ENCODE measurements around the gene LCLAT1.
"Not testable (repeated sequence)": the region's sequence is repeated elsewhere in the genome, so short reads cannot be mapped to it uniquely, and the experiment has no call there.

LCLAT1 gene

GRCh38 chr2:30464544-30465170 lies 17.6 kb downstream of the LCLAT1 start:
- Histone ChIP-seq H3K36me3 (ENCODE audit: insufficient read depth, insufficient read length, low read length) (no peaks in the 10 kb centered on the region), H3K4me1 (ENCODE audit: insufficient read depth, insufficient read length) (no peaks in the 10 kb centered on the region), H3K4me3 (ENCODE audit: insufficient read length, low read depth) (no peak overlapping the region), H3K9ac (ENCODE audit: insufficient read length, low read depth) (no peak overlapping the region), H3K9me3 (ENCODE audit: insufficient read depth, low read length) (no peaks in the 10 kb centered on the region), H3K27me3 (ENCODE audit: insufficient read depth, insufficient read length) (no peaks in the 10 kb centered on the region)
- TF ChIP-seq YY1 (IDR thresholded peaks at IDR 0.05; ENCODE audit: insufficient read depth, insufficient read length) (no peak), ZNF274 (IDR thresholded peaks at IDR 0.05; ENCODE audit: low read depth, low read length) (no peak), SUZ12 (IDR thresholded peaks at IDR 0.05; ENCODE audit: extremely low read depth, insufficient read depth, insufficient read length) (no peak)
- DNase-seq (ENCODE audit: low read depth, low spot score): no peak

- Histone ChIP-seq H3K27me3 (ENCODE audit: insufficient read depth, insufficient read length) (no peaks in the 10 kb centered on the region), H3K36me3 (ENCODE audit: insufficient read depth, insufficient read length, low read length) (no peaks in the 10 kb centered on the region), H3K4me1 (ENCODE audit: insufficient read depth, insufficient read length) (no peaks in the 10 kb centered on the region), H3K4me3 (ENCODE audit: insufficient read length, low read depth) (no peak overlapping the region), H3K9me3 (ENCODE audit: insufficient read depth, low read length) (no peaks in the 10 kb centered on the region), H3K9ac (ENCODE audit: insufficient read length, low read depth) (no peak overlapping the region)
- TF ChIP-seq SUZ12 (IDR thresholded peaks at IDR 0.05; ENCODE audit: extremely low read depth, insufficient read depth, insufficient read length) (no peak), ZNF274 (IDR thresholded peaks at IDR 0.05; ENCODE audit: low read depth, low read length) (no peak), YY1 (IDR thresholded peaks at IDR 0.05; ENCODE audit: insufficient read depth, insufficient read length) (no peak)
- no peak for DNase-seq (ENCODE audit: low read depth, low spot score)
Measured at GRCh38 chr2:30465171-30465545, 18.1 kb downstream of the LCLAT1 start.

DNA sequence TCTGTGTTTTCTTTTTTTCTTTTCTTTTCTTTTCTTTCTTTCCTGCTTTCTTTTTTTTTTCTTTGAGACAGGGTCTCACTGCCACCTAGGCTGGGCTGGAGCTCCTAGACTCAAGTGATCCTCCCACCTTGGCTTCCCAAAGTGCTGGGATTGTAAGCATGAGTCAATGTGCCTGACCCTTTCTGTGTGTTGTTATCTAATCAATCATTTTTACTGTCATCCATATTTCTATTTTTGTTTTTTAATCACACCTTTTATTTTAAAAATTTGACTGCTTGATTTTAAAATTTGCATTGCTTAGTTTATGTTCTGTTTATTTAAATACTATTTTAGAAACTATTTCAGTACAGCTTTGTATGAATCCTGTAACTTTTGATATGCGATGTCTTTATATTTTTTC lies 19.2 kb downstream of the LCLAT1 start:
- no peaks in the 10 kb centered on the region for H3K36me3 ChIP-seq (ENCODE audit: insufficient read depth, insufficient read length, low read length)
- DNase-seq (ENCODE audit: low read depth, low spot score): no peak

DNA sequence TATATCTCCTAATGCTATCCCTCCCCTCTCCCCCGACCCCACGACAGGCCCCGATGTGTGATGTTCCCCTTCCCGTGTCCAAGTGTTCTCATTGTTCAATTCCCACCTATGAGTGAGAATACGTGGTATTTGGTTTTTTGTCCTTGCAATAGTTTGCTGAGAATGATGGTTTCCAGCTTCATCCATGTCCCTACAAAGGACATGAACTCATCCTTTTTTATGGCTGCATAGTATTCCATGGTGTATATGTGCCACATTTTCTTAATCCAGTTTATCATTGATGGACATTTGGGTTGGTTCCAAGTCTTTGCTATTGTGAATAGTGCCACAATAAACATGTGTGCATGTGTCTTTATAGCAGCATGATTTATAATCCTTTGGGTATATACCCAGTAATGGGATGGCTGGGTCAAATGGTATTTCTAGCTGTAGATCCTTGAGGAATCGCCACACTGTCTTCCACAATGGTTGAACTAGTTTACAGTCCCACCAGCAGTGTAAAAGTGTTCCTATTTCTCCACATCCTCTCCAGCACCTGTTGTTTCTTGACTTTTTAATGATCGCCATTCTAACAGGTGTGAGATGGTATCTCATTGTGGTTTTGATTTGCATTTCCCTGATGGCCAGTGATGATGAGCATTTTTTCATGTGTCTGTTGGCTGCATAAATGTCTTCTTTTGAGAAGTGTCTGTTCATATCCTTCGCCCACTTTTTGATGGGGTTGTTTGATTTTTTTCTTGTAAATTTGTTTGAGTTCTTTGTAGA lies 20.2 kb downstream of the LCLAT1 start:
- not testable (repeated sequence) for H3K4me1 ChIP-seq (ENCODE audit: insufficient read depth, insufficient read length); H3K36me3 ChIP-seq (ENCODE audit: insufficient read depth, insufficient read length, low read length); H3K27me3 ChIP-seq (ENCODE audit: insufficient read depth, insufficient read length); H3K9ac ChIP-seq (ENCODE audit: insufficient read length, low read depth); DNase-seq (ENCODE audit: low read depth, low spot score); H3K4me3 ChIP-seq (ENCODE audit: insufficient read length, low read depth); H3K9me3 ChIP-seq (ENCODE audit: insufficient read depth, low read length)

More for the DNA sequence above, 19.2 kb downstream of the LCLAT1 start:
- H3K9me3 ChIP-seq (ENCODE audit: insufficient read depth, low read length): no peaks in the 10 kb centered on the region
- H3K4me3 ChIP-seq (ENCODE audit: insufficient read length, low read depth): no peak overlapping the region
- TF ChIP-seq ZNF274 (IDR thresholded peaks at IDR 0.05; ENCODE audit: low read depth, low read length) (no peak), YY1 (IDR thresholded peaks at IDR 0.05; ENCODE audit: insufficient read depth, insufficient read length) (no peak), SUZ12 (IDR thresholded peaks at IDR 0.05; ENCODE audit: extremely low read depth, insufficient read depth, insufficient read length) (no peak)
- no peak overlapping the region for H3K9ac ChIP-seq (ENCODE audit: insufficient read length, low read depth)
- H3K27me3 ChIP-seq (ENCODE audit: insufficient read depth, insufficient read length): no peaks in the 10 kb centered on the region
- no peaks in the 10 kb centered on the region for H3K4me1 ChIP-seq (ENCODE audit: insufficient read depth, insufficient read length)

DNA sequence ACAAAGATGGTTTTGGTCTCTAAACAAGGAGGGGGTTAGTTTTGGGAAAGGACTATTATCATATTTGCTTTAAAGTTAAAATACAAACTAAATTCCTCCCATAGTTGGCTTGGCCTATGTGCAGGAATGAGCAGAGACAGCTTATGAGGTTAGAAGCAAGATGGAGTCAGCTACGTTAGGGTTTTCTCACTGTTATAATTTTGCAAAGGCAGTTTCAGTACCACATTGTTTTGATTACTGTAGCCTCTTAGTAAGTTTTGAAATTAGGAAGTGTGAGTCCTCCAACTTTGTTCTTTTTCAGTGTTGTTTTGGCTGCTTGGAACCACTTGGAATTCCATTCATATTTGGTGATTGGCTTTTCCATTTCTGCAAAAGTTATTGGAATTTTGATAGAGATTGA lies 23.4 kb downstream of the LCLAT1 start:
- TF ChIP-seq YY1 (IDR thresholded peaks at IDR 0.05; ENCODE audit: insufficient read depth, insufficient read length) (no peak), ZNF274 (IDR thresholded peaks at IDR 0.05; ENCODE audit: low read depth, low read length) (no peak), SUZ12 (IDR thresholded peaks at IDR 0.05; ENCODE audit: extremely low read depth, insufficient read depth, insufficient read length) (no peak)
- Histone ChIP-seq H3K4me3 (ENCODE audit: insufficient read length, low read depth) (no peak overlapping the region), H3K9me3 (ENCODE audit: insufficient read depth, low read length) (no peaks in the 10 kb centered on the region), H3K36me3 (ENCODE audit: insufficient read depth, insufficient read length, low read length) (no peaks in the 10 kb centered on the region), H3K9ac (ENCODE audit: insufficient read length, low read depth) (no peak overlapping the region), H3K27me3 (ENCODE audit: insufficient read depth, insufficient read length) (no peaks in the 10 kb centered on the region), H3K4me1 (ENCODE audit: insufficient read depth, insufficient read length) (no peaks in the 10 kb centered on the region)
- no peak for DNase-seq (ENCODE audit: low read depth, low spot score)

DNA sequence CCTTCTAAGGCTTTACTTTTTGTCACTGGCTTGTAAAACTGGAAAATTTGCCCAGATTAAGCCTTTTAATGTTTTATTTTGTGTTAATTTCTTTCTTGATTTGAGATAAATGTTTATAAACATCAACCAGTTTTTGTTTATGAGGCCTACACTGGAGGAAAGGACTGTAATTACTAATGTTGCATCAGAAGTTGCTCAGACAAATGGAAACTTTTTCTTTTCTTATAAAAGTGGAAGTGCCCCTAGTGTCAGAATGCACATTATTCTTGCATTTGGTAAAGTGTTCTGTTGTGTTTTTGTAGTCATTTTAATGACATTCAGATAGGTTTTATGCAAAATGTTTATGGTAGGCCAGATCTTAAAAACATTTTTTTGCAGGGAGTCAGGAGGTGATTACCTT lies 25.3 kb downstream of the LCLAT1 start:
- H3K4me3 ChIP-seq (ENCODE audit: insufficient read length, low read depth): no peak overlapping the region
- no peaks in the 10 kb centered on the region for H3K36me3 ChIP-seq (ENCODE audit: insufficient read depth, insufficient read length, low read length)
- no peak overlapping the region for H3K9ac ChIP-seq (ENCODE audit: insufficient read length, low read depth)
- H3K27me3 ChIP-seq (ENCODE audit: insufficient read depth, insufficient read length): no peaks in the 10 kb centered on the region
- DNase-seq (ENCODE audit: low read depth, low spot score): no peak
- TF ChIP-seq SUZ12 (IDR thresholded peaks at IDR 0.05; ENCODE audit: extremely low read depth, insufficient read depth, insufficient read length) (no peak), ZNF274 (IDR thresholded peaks at IDR 0.05; ENCODE audit: low read depth, low read length) (no peak), YY1 (IDR thresholded peaks at IDR 0.05; ENCODE audit: insufficient read depth, insufficient read length) (no peak)
- no peaks in the 10 kb centered on the region for H3K4me1 ChIP-seq (ENCODE audit: insufficient read depth, insufficient read length)
- no peaks in the 10 kb centered on the region for H3K9me3 ChIP-seq (ENCODE audit: insufficient read depth, low read length)

DNA sequence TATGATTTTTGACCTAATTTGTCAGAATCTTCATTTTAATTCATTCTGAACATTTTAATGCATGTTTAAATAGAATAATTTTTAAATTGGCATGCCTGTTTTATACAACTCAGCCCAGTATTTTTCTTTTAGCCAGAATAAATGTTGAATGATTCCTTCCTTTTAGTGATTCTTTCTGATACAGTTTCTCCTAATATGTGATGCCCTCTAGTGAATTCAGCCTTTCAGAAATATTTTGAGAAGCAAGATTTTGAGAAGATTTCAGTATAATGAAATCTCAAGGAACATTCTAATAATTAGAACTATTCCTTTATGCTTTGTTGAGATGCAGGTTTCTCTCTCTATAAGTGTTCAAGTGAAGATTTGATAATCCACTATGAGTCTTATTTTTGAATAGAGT lies 28.5 kb downstream of the LCLAT1 start:
- no peak for TF ChIP-seq SUZ12 (IDR thresholded peaks at IDR 0.05; ENCODE audit: extremely low read depth, insufficient read depth, insufficient read length)
- TF ChIP-seq ZNF274 (IDR thresholded peaks at IDR 0.05; ENCODE audit: low read depth, low read length): no peak
- no peak for TF ChIP-seq YY1 (IDR thresholded peaks at IDR 0.05; ENCODE audit: insufficient read depth, insufficient read length)
- Histone ChIP-seq H3K4me1 (ENCODE audit: insufficient read depth, insufficient read length) (no peaks in the 10 kb centered on the region), H3K27me3 (ENCODE audit: insufficient read depth, insufficient read length) (no peaks in the 10 kb centered on the region), H3K9ac (ENCODE audit: insufficient read length, low read depth) (no peak overlapping the region), H3K4me3 (ENCODE audit: insufficient read length, low read depth) (no peak overlapping the region), H3K36me3 (ENCODE audit: insufficient read depth, insufficient read length, low read length) (no peaks in the 10 kb centered on the region), H3K9me3 (ENCODE audit: insufficient read depth, low read length) (no peaks in the 10 kb centered on the region)
- DNase-seq (ENCODE audit: low read depth, low spot score): no peak
